ENCODE data around the gene DHX8. TPM values are rescaled to one million over a fixed set of nuclear protein-coding genes. Genes with fewer than 3 reads are reported as not detected.

Gene DHX8
- total RNA-seq, 1 donor from 2014 or later: 39.0 TPM

GRCh38 chr17:43526886-43527648 is 43.3 kb downstream of the DHX8 start:
- no peak for ATAC-seq

GRCh38 chr17:43528319-43528987 is 44.7 kb downstream of the DHX8 start:
- ATAC-seq: no peak

GRCh38 chr17:43528988-43529814 is 45.4 kb downstream of the DHX8 start:
- no peak for ATAC-seq

GRCh38 chr17:43529947-43530287 is 46.1 kb downstream of the DHX8 start:
- ATAC-seq: peak; percentile 30

- peak; percentile 26 for ATAC-seq
These were observed 46.7 kb downstream of the DHX8 start for GRCh38 chr17:43530288-43531081.

GRCh38 chr17:43531082-43531378 is 47.3 kb downstream of the DHX8 start:
- no peak for ATAC-seq

- no peak for ATAC-seq
These were observed 48.2 kb downstream of the DHX8 start for GRCh38 chr17:43531955-43532354.

GRCh38 chr17:43532581-43532980 is 48.8 kb downstream of the DHX8 start:
- peak; percentile 24 for ATAC-seq

- ATAC-seq: no peak
These were observed 49.9 kb downstream of the DHX8 start for GRCh38 chr17:43533699-43534098.

- ATAC-seq: no peak
These were observed 51.1 kb downstream of the DHX8 start for GRCh38 chr17:43534909-43535308.

- peak; percentile 85 for ATAC-seq
These were observed 52.6 kb downstream of the DHX8 start for GRCh38 chr17:43536236-43536992.

GRCh38 chr17:43540821-43541674 is 57.3 kb downstream of the DHX8 start:
- no peak for ATAC-seq

- ATAC-seq: no peak
These were observed 59.1 kb downstream of the DHX8 start for GRCh38 chr17:43542859-43543258.

GRCh38 chr17:43543300-43543699 is 59.5 kb downstream of the DHX8 start:
- no peak for ATAC-seq

GRCh38 chr17:43543771-43544575 is 60.2 kb downstream of the DHX8 start:
- ATAC-seq: no peak

GRCh38 chr17:43545383-43545632 is 61.5 kb downstream of the DHX8 start:
- ATAC-seq: peak; percentile 9

- ATAC-seq: peak; percentile 78
These were observed 62.8 kb downstream of the DHX8 start, which contains the start of gene ETV4 for GRCh38 chr17:43546319-43547188. ETV4 (minus strand) TSS chr17:43546340; CDS start chr17:43545617, 723 bp downstream.

- no peak for ATAC-seq
These were observed 63.4 kb downstream of the DHX8 start for GRCh38 chr17:43547189-43547550.

GRCh38 chr17:43547659-43548256 is 64.0 kb downstream of the DHX8 start:
- peak; percentile 16 for ATAC-seq

All from esophagus mucosa (tissue), 1 donor.